Astrocyte of the cerebellum (primary cell): ENCODE measurements around the gene P4HA1.

ENCODE experiments used
- DNase-seq: peaks from one replicate; pipeline ENCODE4 v3.0.0-alpha.2; 2011; ENCODE audit warnings: low read depth
- H3K4me3 ChIP-seq: 2 replicates; pipeline ENCODE4 v1.5.1; 2011; ENCODE audit warnings: mild to moderate bottlenecking, low read depth, low read length, moderate library complexity
- in situ Hi-C: cut with HindIII; loops from 2 replicates; pipeline ENCODE4 v1.10.0; 2017; ENCODE audit warnings: low sequenced_read_pairs
- TF ChIP-seq, protein P1 (sequence below): IDR thresholded peaks from 2 replicates; pipeline ENCODE4 v1.5.1; 2012; ENCODE audit warnings: low read length, low read depth, moderate library complexity, mild to moderate bottlenecking; ENCODE audit errors: missing control alignments

Gene P4HA1

DNA sequence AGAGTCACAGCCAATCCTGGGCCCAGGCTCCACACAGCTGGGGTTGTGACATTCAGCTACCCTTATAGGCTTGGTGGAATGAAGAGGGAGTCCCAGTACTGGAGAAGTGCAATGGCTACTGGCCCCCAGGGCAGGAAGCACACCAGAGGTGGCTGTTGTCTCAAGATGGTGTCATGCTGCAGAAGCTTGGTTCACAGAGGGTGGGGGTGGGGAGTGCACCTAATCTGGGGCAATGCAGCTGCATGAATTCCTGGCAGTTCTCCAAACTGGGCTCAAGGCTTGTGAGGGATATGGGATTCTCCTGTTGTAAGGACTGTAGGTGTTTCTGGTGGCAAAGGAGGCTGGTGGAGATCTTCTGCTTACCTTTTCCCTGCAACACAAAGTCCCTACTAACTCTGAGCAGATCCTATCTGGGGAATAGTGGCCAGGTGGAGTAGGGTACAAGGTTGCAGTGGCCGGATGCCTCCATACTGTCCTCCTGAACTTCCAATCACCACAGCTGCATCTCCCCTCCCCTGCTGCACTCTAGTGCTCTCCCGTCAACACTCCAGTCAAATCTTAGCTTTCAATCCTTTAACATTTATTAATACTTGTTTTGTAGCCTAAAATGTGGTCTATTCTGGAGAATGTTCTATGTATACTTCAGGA is 114.7 kb downstream of the P4HA1 start:
- DNase-seq = no peak
- H3K4me3 ChIP-seq = no peak overlapping the region
- TF ChIP-seq, protein P1, sequence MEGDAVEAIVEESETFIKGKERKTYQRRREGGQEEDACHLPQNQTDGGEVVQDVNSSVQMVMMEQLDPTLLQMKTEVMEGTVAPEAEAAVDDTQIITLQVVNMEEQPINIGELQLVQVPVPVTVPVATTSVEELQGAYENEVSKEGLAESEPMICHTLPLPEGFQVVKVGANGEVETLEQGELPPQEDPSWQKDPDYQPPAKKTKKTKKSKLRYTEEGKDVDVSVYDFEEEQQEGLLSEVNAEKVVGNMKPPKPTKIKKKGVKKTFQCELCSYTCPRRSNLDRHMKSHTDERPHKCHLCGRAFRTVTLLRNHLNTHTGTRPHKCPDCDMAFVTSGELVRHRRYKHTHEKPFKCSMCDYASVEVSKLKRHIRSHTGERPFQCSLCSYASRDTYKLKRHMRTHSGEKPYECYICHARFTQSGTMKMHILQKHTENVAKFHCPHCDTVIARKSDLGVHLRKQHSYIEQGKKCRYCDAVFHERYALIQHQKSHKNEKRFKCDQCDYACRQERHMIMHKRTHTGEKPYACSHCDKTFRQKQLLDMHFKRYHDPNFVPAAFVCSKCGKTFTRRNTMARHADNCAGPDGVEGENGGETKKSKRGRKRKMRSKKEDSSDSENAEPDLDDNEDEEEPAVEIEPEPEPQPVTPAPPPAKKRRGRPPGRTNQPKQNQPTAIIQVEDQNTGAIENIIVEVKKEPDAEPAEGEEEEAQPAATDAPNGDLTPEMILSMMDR = no peak
- in situ Hi-C loops = no loop called here

DNA sequence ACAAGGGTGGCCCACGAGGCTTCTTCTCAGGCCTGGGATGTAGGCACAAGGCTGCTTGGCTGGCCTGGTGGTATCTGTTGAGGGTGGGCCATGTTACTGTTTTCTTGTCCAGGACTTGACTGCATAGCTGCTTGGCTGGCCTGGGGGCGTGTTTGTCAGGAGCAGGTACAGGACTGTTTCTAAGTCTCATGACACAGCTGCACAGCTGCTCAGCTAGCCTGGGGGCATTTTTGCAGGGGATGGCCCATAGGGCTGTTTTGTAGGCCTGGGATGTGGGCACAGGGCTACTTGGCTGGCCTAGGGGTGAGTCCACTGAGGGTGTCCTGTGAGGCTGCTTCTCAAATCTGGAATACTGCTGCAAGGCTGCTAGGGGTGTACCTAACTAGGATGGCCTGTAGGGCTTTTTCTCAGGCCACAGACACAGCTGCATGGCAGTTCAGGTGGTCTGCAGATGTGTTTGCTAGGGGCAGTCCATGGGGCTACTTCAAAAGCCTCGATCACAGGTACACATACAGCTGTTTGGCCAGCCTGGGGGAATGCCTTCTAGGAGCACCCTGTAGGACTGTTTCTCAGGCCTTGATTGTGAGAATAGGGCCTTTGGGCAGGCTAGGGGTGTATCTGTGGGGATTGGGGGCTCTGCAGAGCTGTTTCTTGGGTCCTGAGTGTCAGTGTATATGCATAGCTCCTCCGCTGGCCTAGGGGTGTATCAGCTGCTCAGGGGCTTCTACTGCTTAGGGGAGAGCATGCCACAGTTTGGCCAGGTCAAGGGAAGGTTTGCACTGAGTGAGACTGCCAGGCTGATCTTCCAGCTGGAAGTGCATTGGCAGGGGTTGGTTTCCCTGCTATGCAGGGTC is 115.4 kb downstream of the P4HA1 start:
- no peak for DNase-seq
- in situ Hi-C loops = no loop called here
- H3K4me3 ChIP-seq = no peak overlapping the region
- TF ChIP-seq, protein P1 = no peak

DNA sequence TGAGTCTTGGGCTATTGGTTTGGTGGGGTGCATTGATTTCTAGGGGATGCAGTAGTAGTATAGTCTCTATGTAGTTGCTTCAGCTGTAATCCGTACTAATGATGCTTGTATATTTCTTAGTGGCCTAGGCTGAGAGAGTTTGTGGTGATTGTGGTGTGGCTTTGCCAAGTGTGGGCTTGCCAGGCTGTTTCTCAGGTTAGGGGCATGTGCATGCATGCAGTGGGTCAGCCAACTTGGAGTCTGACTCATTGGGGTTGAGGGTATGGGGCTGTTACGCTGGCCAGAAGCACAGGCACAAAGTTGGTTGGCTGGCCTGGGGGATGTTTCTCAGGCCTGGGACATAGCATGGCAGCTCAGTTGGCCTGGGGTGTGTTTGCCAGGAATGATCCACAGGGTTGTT is 116.3 kb downstream of the P4HA1 start:
- TF ChIP-seq, protein P1 = no peak
- DNase-seq = no peak
- no peak overlapping the region for H3K4me3 ChIP-seq
- in situ Hi-C loops = no loop called here

- no peak for DNase-seq
- no peak overlapping the region for H3K4me3 ChIP-seq
- in situ Hi-C loops = no loop called here
- TF ChIP-seq, protein P1 = no peak
Observed at GRCh38 chr10:72979709-72980108, 117.0 kb downstream of the P4HA1 start.

DNA sequence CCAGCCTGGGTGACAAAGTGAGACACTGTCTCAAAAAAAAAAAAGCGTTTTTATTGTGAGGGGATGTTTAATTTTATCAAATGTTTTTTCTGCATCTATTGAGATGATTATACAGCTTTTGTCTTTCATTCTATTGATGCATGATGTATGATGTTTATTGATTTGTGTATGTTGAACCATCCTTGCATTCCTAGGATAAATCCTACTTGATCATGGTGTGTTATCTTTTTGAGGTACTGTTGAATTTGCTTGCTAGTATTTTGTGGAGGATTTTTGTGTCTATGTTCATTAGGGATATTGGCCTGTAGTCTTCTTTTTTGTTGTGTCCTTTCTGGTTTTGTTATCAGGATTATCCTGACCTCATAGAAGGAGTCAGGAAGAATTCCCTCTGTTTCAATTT is 119.8 kb downstream of the P4HA1 start:
- TF ChIP-seq, protein P1 = no peak
- in situ Hi-C loops = no loop called here

More for the DNA sequence above, 119.8 kb downstream of the P4HA1 start:
- no peak for DNase-seq
- H3K4me3 ChIP-seq = no peak overlapping the region
